ENCODE results near the gene FBXL17. TPM values are rescaled to one million over a fixed set of nuclear protein-coding genes. Genes with fewer than 3 reads are reported as not detected.

FBXL17 gene
- total RNA-seq, 2 donors from 2014 or later: 24.8 to 58.2 TPM

DNA sequence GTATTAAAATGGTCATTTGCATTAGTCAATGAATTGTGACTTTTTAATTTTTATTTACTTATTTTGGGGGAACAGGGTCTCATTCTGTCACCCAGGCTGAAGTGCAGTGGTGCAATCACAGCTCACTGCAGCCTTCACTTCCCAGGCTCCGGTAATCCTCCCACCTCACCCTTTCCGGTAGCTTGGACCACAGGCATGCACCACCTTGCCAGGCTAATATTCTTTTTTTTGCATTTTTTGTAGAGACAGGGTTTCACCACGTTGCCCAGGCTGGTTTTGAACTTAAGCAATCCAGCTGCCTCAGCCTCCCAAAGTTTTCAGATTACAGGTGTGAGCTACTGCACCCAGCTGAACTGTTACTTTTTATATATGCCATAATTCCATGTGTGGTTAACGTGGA lies 143.4 kb downstream of the FBXL17 start:
- no peak overlapping the region for H3K4me3 ChIP-seq
- no peaks in the 10 kb centered on the region for H3K9me3 ChIP-seq
- no peaks in the 10 kb centered on the region for H3K36me3 ChIP-seq
- DNase-seq (ENCODE audit: low spot score) (no peak), ATAC-seq (ENCODE audit: insufficient number of reproducible peaks, low FRiP score, low read depth) (no peak)
- no peak for TF ChIP-seq CTCF (IDR thresholded peaks at IDR 0.05)
- peaks cover 0 to 2% of the 10 kb centered on the region in 2 donors for H3K4me1 ChIP-seq (ENCODE audit: control insufficient read depth in 1 of 2, low read depth in 2 of 2)
- H3K27me3 ChIP-seq (replicated peaks; ENCODE audit: insufficient read depth): no peaks in the 10 kb centered on the region
- H3K27ac ChIP-seq: no peak overlapping the region

DNA sequence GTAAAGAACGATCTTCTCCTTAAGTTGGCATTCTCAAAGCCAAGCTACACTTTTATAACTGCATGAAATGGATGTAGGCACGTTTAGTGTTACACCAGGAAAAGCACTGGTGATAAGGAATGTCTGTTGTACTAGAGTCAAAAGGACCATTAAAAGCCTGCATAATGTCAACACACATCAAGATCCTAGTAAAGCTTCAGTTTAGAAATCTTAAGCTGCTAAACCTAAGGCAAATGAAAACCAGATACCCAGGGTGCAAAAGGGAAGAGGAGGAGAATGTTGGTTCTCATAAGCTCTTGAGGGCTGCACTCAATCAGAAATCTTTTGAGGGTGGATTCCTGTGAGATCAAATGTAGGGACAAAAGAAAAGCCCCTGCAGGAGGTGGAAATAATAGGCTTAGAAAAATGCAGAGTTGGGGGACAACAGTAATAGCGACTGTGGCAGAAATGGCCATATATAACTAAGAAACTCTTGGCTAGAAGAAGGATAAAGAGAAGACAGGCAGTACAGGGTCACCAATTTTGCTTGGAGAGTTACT lies 148.2 kb downstream of the FBXL17 start:
- H3K27me3 ChIP-seq (replicated peaks; ENCODE audit: insufficient read depth): no peaks in the 10 kb centered on the region
- ATAC-seq (ENCODE audit: insufficient number of reproducible peaks, low FRiP score, low read depth) (no peak), DNase-seq (ENCODE audit: low spot score) (no peak)
- H3K4me3 ChIP-seq: no peak overlapping the region
- peaks cover 0 to 5% of the 10 kb centered on the region in 2 donors for H3K4me1 ChIP-seq (ENCODE audit: control insufficient read depth in 1 of 2, low read depth in 2 of 2)
- H3K36me3 ChIP-seq: peaks cover 4% of the 10 kb centered on the region
- no peak for TF ChIP-seq CTCF (IDR thresholded peaks at IDR 0.05)
- no peaks in the 10 kb centered on the region for H3K9me3 ChIP-seq
- no peak overlapping the region for H3K27ac ChIP-seq

DNA sequence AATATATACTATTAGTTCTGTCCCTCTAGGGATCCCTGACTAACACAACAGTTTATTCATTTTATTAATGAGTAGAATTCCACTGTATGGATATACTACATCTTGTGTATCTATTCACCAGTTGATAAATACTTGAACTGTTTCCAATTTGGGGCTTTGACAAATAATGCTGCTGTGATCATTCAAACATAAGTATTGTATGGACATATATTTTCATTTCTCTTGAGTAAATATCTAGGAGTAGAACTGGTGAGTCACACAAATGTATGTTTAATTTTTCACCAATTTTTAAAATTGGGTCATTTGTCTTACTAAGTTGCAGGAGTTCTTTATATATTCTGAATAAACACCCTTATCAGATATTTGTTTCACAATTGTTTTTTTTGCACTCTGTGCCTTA lies 149.1 kb downstream of the FBXL17 start:
- Histone ChIP-seq H3K27ac (no peak overlapping the region), H3K9me3 (no peaks in the 10 kb centered on the region), H3K36me3 (peaks cover 4% of the 10 kb centered on the region), H3K27me3 (replicated peaks; ENCODE audit: insufficient read depth) (no peaks in the 10 kb centered on the region), H3K4me1 (ENCODE audit: control insufficient read depth in 1 of 2, low read depth in 2 of 2) (peaks cover 0 to 5% of the 10 kb centered on the region in 2 donors), H3K4me3 (no peak overlapping the region)
- ATAC-seq (ENCODE audit: insufficient number of reproducible peaks, low FRiP score, low read depth) (no peak), DNase-seq (ENCODE audit: low spot score) (no peak)
- no peak for TF ChIP-seq CTCF (IDR thresholded peaks at IDR 0.05)

DNA sequence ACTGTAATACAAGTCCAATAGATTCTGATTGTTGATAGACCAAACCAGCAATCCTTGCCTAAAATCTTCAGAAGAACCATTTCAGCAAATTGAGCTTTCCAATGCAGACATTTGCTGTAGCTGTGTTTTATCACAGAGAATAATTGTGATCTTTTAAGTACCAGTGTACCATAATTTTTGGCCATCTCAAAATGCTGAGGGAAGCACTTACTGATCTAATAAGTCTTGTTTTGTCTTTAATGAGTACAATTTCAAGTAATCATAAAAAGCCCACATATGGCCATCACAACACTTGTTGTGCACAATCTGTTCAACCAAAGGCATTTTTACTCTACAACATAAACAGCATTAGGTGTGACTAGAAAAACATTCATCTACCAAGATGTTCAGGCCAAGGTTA lies 159.9 kb downstream of the FBXL17 start:
- Histone ChIP-seq H3K36me3 (no peaks in the 10 kb centered on the region), H3K4me1 (ENCODE audit: control insufficient read depth in 1 of 2, low read depth in 2 of 2) (no peaks in the 10 kb centered on the region), H3K27me3 (replicated peaks; ENCODE audit: insufficient read depth) (no peaks in the 10 kb centered on the region), H3K9me3 (no peaks in the 10 kb centered on the region), H3K4me3 (no peak overlapping the region), H3K27ac (no peak overlapping the region)
- ATAC-seq (ENCODE audit: insufficient number of reproducible peaks, low FRiP score, low read depth) (no peak), DNase-seq (ENCODE audit: low spot score) (no peak)
- TF ChIP-seq CTCF (IDR thresholded peaks at IDR 0.05): no peak

- DNase-seq (ENCODE audit: low spot score) (no peak), ATAC-seq (ENCODE audit: insufficient number of reproducible peaks, low FRiP score, low read depth) (no peak)
- Histone ChIP-seq H3K27me3 (replicated peaks; ENCODE audit: insufficient read depth) (no peaks in the 10 kb centered on the region), H3K4me1 (ENCODE audit: control insufficient read depth in 1 of 2, low read depth in 2 of 2) (no peaks in the 10 kb centered on the region), H3K36me3 (no peaks in the 10 kb centered on the region), H3K9me3 (no peaks in the 10 kb centered on the region), H3K27ac (no peak overlapping the region), H3K4me3 (no peak overlapping the region)
- TF ChIP-seq CTCF (IDR thresholded peaks at IDR 0.05): no peak
Measured at GRCh38 chr5:108220834-108221233, 161.1 kb downstream of the FBXL17 start.
